ENCODE data around the gene RBL2.
A peak's percentile ranks its signal among the peaks of the same experiment; 100 is the strongest.
"Not testable (repeated sequence)": the region's sequence is repeated elsewhere in the genome, so short reads cannot be mapped to it uniquely, and the experiment has no call there.

The RBL2 gene

GRCh38 chr16:53434377-53435065 is at the start of gene RBL2:
RBL2 (plus strand) TSS chr16:53434471; CDS start chr16:53434557, 86 bp downstream.
- peak; percentile 67 to 72 (median 70) for DNase-seq (ENCODE audit: low read depth in 3 of 3)

- not testable (repeated sequence) for DNase-seq (ENCODE audit: low read depth in 3 of 3)
These were observed 49.7 kb upstream of the RBL2 start for GRCh38 chr16:53384610-53385009.

GRCh38 chr16:53404959-53405358 is 29.3 kb upstream of the RBL2 start:
- no peak for DNase-seq (ENCODE audit: low read depth in 3 of 3)

GRCh38 chr16:53412549-53412948 is 21.7 kb upstream of the RBL2 start:
- DNase-seq (ENCODE audit: low read depth in 3 of 3): no peak

GRCh38 chr16:53413864-53414263 is 20.4 kb upstream of the RBL2 start:
- DNase-seq (ENCODE audit: low read depth in 3 of 3): no peak

DNA sequence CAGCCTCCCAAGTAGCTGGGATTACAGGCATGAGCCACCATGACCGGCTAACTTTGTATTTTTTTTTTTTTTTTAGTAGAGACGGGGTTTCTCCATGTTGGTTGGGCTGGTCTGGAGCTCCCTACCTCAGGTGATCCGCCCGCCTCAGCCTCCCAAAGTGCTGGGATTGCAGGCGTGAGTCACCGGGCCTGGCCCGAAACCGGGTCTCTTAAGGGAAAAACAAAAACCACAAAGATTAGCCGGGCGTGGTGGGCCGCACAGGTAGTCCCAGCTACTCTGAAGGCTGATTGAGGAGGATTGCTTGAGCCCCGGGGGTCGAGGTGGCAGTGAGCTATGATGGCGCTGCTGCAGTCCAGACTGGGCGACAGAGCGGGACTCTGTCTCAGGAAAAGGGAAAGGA is 19.9 kb upstream of the RBL2 start:
- DNase-seq (ENCODE audit: low read depth in 3 of 3): no peak

DNA sequence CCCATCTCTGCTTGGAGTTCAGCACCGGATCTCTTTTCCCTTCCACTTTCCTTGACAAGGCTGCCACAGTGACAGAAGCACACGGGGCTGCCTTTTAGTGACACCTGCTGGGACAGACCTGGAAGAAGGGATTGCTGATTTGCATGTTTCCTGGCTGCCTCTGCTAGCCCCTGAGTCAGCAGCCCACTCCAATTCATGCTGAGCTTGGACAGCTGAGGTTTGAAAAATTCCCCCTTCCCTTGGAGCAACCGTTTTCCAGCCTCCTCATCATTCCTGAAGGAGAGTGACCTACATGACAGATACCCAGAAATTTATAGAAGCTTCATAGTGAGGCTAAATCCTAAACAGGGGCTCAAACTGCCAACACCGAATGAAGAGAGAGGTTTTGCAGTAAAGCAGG is 18.8 kb upstream of the RBL2 start:
- no peak for DNase-seq (ENCODE audit: low read depth in 3 of 3)

- no peak for DNase-seq (ENCODE audit: low read depth in 3 of 3)
These were observed 17.3 kb upstream of the RBL2 start for GRCh38 chr16:53417011-53417410.

DNA sequence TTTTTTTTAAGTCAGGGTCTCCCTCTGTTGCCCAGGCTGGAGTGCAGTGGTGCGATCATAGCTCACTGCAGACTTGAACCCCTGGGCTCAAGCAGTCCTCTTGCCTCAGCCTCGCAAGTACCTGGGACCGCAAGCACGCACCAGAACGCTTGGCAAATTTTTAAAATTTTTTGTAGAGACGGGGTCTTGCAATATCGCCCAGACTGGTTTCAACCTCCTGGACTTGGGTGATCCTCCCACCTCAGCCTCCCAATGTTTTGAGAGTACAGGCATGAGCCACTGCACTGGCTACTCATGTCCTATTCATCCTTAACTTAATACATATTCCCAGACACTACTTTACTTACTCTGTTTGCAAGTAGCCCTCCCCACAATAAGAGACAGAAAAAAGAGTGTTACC is 16.3 kb upstream of the RBL2 start:
- no peak for DNase-seq (ENCODE audit: low read depth in 3 of 3)

DNA sequence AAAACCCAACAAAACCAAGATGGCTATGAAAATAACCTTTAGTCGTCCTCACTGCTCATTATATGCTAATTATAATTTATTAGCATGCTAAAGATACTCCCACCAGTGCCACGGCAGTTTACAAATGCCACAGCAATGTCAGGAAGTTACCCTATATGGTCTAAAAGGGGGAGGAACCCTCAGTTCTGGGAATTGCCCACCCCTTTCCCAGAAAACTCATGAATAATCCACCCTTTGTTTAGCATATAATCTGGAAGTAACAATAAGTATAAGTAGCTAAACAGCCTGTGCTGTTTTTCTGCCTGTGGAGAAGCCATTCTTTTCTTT is 14.9 kb upstream of the RBL2 start:
- DNase-seq (ENCODE audit: low read depth in 3 of 3): not testable (repeated sequence)

- no peak for DNase-seq (ENCODE audit: low read depth in 3 of 3)
These were observed 13.0 kb upstream of the RBL2 start for GRCh38 chr16:53421248-53421647.

DNA sequence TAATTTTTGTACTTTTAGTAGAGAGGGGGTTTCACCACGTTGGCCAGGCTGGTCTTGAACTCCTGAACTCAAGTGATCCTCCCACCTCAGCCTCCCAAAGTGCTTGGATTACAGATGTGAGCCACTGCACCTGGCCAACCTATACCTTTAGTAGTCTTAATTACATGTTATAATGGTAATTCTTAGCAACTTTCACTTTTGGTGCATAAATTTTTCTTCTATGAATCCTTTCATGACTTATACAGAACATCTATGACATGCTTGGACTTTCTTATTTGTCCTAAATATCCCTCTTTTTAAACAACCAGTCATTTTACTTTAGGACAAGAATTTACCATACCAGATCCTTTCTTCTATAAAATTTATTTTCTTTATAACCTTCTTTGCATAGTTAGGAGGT is 10.3 kb upstream of the RBL2 start:
- DNase-seq (ENCODE audit: low read depth in 3 of 3): not testable (repeated sequence)

GRCh38 chr16:53428681-53429080 is 5.6 kb upstream of the RBL2 start:
- DNase-seq (ENCODE audit: low read depth in 3 of 3): no peak

- no peak for DNase-seq (ENCODE audit: low read depth in 3 of 3)
These were observed 4.9 kb upstream of the RBL2 start for GRCh38 chr16:53429221-53429943.

GRCh38 chr16:53430363-53430762 is 3.9 kb upstream of the RBL2 start:
- DNase-seq (ENCODE audit: low read depth in 3 of 3): no peak

DNA sequence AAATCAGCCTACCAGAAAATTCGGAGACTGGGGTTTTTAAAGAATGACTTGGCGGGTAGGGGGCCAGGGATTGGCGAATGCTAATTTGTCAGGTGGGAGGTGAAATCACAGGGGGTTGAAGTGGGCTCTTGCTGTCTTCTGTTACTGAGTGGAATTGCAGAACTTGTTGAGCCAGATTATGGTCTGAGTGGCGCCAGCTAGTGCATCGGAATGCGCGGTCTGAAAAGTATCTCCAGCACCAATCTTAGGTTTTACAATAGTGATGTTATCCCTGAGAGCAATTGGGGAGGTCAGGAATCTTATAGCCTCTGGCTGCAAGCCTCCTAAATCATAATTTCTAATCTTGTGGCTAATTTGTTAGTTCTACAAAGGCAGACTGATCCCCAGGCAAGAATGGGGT is 762 bp upstream of the RBL2 start:
- DNase-seq (ENCODE audit: low read depth in 3 of 3): no peak

DNA sequence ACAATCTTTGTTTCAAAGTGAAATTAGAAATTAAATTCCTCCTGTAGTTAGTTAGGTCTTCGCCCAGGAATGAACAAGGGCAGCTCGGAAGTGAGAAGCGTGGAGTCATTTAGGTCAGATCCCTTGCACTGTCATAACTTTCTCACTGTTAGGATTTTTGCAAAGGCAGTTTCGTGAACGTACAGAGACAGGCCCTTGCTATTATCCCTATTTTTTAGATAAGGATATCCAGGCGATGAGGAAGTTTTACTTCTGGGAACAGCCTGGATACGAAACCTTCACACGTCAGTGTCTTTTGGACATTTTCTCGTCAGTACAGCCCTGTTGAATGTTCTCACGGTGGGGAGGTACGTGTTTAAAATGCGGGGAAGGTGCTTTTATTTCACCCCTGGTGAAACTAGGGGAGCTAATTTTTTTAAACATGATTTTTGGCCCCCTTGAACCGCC is 318 bp upstream of the RBL2 start:
- no peak for DNase-seq (ENCODE audit: low read depth in 3 of 3)

DNA sequence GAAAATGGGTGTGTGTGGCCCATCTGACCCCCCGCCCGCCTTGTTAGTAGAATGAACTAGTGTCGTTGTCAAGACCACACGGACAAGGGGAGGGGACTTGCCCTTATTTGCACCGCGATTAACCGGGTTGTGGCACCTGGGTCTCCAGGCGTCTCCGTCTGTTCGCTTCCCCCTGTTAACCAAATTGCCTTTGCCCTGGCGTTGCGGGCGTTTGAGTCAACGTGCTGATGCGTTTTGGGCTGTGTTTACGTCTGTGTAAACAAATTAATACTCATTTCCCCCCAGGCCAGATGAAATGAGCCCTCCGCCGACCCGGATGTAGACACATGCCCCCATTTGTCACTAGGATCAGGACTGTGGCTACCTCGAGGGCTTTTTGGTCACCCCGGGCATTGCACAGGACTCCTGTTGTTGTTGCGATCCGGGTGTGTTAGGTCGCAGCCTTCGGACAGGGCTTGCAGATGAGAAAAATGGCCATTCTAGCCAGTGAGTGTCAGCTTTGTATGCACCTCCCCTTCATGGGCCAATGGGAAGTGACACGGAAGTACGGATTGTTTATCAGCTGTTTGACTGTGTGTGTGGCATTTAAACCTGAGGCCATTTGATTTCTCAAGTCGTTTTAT is 906 bp downstream of the RBL2 start:
- DNase-seq (ENCODE audit: low read depth in 3 of 3): peak; percentile 21 to 34 (median 22)

- no peak for DNase-seq (ENCODE audit: low read depth in 3 of 3)
These were observed 5.9 kb downstream of the RBL2 start for GRCh38 chr16:53440125-53440524.

DNA sequence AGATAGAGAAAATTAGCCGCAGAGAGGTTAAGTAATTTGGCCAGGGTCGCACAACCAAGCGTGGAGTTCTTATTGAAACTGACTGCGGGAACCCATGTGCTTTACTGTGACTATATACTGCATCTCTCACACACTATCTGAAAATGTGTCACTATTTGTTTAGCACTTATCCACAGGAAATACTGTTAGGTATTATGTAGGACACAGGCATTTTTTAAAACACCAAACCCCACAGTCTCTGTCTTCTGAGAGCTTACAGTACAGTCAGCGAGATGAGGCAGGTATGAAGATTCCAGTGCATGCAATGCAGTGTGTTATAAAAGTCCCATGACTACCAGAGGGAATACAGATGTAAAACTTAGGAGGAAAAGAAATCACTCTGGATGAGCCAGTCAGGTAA is 11.3 kb downstream of the RBL2 start:
- DNase-seq (ENCODE audit: low read depth in 3 of 3): no peak

DNA sequence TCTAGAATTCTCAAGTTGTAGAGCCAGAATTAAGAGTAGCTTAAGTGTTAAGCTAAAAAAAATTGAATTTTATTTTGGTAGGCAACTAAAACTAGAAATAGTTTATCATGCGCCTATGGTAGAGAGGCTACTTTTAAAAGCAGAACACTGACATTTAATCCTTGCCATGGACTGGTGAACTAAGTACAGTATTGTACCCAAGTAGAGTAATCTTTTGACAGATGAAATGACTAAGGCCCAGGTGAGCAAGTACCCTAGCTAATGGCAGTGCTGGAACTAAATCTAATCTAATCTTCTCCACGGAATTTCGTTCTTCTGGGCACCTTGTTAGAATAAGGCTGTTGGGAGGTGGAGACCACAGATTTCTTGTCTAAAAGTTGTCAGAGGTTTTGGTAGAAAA is 11.8 kb downstream of the RBL2 start:
- DNase-seq (ENCODE audit: low read depth in 3 of 3): no peak

DNA sequence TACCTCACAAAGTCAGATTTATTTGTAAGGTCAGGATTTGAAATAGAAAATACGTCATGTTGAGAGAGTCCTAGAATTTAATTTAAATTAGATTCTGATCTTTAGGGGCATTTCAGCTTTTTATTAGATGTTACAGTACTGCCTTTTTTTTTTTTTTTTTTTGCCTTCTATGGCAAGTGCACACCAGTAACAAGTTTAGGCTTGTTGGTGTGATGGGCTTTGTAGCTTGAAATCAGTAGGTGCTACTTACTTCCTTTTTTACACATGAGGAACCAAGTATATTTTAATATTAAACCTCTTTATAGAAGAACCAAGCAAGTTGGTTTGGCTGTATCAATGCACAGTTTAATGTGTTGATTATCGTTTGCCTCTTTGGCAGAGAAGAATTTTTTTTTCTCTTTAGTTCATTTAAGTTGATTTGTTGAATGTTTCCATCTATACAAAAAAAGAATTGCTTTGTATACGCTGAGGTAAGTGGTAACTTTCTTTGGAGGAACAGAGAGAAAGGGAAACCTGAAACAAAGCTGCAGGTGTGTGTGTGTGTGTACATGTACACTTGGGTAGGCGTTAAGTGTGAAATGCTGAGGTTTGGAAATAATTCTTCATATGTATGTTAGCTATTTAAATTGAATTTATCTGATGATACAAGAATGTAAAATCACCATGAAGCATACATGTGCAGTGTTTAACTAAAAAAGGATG is 15.7 kb downstream of the RBL2 start:
- DNase-seq (ENCODE audit: low read depth in 3 of 3): no peak
